NCI-H2196 (cell line): ENCODE results near the gene TANC1.
A peak's percentile ranks its signal among the peaks of the same experiment; 100 is the strongest.

Experiments used
- DNase-seq: peaks from one replicate; lab custom pipeline; 2025; ENCODE audit not compliant: unreplicated experiment; lab: John Stamatoyannopoulos, UW

TANC1 gene

DNA sequence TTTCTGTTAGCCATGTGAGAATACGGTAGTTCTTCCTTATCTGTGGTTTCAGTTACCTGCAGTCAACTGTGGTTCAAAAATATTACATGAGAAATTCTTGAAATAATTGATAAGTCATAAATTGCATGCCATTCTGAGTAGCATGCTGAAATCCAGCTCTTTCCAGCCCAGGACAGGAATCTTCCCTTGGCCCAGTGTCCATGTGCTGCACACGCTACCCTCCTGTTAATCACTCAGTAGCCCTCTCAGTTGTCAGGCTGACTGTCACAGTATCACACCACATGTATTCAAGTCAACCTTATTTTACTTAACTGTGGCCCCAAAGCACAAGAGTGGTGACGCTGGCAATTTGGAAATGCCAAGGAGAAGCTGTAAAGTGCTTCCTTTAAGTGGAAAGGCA, 141.1 kb downstream of the TANC1 start:
- no peak for DNase-seq

DNA sequence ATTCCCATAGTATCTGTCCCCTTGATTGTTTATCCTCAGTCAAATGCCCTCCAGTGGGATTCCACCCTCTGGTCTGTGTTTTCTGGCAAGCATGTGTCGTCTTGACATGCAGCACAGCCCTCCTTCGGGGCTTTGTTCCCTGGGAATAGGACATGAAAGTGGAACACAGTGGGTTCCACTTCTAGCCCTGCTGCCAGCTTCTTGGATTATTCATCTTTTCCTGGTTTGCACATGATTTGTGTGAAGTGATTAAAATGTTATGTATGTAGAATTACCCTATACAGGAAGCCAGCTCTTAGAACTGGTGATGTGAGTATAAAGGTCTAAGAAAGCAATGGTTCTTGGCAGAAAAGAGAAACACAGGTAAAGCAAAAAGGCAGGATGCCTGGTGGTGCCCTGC, 142.3 kb downstream of the TANC1 start:
- no peak for DNase-seq

DNA sequence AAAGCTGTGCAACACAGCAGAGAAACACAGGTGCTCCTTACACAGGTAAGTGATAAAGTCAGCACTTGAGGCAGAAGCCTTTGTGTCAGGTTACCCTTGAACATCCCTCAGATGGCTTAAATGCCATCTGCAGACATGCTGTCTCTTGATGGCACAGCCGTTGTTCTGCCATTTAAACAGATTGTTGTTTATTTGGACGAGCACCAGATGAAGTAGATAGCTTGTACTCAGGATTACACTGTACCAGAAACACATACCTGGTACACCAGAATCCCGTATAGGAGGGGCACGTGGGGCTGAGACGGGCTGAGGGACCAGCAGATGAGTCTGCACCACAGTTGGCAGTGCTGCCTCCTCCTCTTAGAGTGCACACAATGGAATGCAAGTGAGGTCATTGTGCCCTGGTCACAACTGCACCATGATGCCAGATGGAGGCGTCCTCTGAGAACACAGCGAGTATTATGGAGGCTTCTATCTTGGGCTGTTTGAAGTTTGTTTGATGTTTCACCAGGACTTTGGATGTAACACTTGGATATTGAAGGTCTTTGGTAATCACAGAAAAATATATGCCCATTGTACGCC, 143.0 kb downstream of the TANC1 start:
- DNase-seq, result peak; percentile 32

DNA sequence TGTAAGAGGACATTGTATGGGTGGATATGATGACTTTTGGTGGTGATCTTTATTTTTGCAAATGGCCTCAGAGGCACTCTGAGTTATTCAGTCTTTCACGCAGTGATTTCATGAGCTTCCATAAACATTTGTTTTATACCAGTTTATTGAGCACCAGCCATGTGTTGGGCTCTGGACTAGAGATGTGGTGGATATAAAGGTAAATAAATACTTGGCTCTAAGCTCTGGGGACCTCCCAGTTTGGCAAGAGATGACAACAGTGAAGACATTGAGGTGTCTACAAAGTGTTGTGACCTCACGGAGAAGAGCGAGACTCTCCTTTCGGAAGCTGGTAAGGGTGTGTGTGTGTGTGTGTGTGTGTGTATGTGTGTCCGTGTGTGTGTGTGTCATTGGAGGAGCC, 146.4 kb downstream of the TANC1 start:
- DNase-seq, result peak; percentile 16

DNA sequence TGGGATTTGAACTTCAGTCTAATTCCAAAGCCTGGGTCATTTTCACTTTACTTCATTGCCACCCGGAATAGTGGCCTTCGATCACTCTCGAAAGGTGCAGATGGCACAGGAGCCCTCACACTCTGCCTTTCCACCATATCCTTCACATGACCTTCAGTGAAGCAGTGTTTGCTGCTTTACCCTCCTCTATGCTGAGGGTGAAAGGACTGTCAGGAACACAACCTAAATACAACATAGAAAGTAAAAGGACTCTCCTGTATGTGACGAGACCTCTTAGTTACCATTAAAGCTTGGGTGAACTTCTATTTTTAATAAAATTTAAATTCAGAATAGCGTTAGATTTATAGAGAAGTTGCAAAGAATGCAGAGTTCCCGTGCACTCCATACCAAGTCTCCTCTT, 148.5 kb downstream of the TANC1 start:
- no peak for DNase-seq

DNA sequence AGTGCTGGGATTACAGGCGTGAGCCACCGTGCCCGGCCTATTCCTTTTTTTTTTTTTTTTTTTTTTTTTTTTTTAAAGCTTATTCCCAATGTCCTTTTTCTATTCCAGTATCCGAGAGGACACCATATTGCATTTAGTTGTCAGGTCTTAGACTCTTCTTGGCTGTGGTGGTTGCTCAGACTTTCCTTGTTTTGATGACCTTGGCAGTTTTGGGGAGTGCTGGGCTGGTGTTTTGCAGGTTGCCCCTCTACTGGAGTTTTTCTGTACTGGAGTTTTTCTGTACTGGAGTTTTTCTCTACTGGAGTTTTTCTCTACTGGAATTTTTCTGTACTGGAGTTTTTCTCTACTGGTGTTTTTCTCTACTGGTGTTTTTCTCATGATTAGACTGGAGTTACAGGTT, 149.2 kb downstream of the TANC1 start:
- DNase-seq, result no peak

DNA sequence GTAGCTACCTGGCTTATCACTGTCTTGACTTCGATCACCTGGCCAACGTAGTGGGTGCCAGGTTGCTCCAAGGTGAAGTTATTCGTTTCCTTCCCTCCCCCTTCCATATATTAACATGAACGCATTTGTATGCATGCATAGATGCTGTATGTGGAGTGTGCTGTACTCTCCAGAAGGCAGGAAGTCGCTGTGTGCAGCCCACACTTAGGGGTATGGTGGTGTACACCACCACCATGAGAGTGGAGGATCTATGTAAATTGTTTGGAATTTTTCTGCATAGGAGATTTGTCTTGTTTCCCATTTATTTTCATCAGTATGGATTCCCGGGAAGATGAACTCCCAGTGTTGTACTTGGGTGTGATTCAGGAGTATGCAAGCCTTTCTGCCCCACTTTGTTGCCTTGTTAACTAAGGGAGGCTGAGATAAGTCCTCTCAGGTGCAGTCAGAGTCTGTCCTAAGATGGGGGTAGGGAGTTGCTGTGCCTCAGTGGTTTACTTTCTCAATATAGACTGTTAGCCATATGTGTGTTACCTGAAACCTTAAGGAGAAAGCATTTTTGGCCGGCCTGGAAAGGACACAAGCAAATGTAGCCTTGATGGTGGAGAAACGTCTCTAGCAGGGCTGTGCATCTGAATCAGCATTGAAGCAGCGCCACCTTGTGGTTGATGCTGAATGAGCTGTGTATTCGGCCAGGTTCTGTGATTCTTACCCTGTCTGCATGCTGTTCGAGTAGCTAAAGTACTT, 149.8 kb downstream of the TANC1 start:
- peak; percentile 90 for DNase-seq

DNA sequence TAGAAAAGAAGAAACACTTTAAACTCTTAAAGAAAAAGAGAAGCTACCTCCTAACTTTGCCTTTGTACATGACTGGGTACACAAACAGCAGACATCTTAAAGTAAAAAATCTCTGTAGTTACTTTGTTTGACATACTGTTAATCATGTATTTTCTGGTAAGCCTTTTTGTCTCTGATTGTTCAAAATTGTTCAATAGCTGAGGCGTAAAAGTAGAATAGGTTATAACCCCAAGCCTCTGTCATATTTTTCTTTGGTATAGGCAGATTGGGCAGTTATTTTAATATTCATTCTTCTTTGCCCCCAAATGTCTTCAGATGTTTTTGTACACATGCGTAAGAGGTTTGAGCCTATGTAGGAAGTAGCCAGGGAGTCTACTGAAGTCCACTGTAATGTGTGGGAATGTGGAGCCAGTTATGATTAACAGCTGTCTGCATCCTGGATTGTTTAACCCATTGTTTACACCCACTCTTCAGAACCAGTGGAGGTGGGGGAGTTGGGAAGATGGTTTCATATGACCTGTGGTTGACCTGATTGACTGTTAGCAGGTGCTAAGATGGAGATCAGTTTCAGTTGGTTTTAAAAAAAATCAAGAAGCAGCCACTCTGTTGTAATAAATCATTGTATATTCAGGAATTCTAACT, 150.5 kb downstream of the TANC1 start:
- no peak for DNase-seq

DNA sequence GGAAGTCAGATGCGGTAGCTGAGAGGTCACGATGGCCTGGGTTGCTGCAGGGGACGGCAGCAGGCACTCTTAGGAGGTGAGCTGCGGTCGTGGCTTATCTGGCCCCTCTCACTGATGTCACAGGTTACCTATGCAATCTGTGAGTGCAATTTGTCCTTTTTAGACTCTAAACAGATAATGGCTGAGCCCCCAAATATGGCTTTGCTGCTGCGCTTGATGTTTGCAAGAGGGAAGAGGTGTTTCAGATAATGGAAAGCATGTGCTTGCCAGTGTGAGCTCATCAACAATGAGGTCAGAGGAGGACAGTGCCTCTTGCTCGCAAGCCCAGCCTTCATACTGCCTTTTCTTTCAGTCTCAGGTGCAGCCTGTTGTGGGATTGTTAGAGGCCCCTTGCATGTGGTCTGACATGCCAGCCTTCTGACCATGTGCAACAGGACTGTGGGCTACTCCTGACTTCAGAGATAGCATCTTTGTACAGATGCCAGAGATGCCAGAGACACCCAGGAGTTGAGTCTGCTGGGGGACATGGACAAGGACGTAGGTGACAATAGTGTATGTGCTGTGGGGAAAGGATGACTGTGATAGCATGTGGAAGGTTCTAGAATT, 151.3 kb downstream of the TANC1 start:
- no peak for DNase-seq

DNA sequence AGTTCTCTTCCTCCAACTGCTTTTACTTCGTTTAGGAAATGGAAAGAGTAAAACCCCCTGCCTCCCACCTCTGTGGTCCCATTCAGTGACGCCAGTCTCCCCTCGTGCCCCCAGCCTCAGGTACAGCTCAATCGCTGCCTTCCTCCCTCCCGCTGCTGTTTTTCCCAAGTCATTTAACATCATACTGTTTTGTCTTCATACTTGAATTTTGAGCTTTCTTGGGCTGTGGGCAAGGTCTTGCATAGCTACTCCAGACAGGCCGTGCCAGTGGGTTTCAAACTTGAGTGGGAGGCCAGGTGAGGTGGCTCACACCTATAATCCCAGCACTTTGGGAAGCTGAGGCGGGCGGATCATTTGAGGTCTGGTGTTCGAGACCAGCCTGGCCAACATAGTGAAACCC, 155.3 kb downstream of the TANC1 start:
- DNase-seq, result no peak

DNA sequence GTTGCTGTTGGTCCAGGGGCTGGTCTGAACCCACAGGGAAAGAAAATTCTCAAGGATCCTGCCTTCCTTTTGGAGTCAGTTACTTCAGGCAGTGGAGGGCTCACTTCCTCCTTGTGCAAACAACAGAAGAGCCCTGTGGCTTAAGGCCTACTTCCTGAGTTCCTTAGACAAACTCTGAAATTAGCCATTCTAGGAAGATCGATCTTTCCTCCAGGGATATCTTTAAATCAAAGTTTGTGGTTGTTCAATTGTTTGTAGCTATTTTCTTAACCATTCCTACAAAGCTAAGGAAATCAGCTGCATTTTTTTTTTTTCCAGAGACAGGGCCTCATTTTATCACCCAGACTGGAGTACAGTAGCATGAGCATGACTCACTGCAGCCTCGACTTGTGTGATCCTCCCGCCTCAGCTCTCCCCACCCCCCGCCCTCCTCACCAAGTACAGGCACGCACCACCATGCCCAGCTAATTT, 156.0 kb downstream of the TANC1 start:
- no peak for DNase-seq

DNA sequence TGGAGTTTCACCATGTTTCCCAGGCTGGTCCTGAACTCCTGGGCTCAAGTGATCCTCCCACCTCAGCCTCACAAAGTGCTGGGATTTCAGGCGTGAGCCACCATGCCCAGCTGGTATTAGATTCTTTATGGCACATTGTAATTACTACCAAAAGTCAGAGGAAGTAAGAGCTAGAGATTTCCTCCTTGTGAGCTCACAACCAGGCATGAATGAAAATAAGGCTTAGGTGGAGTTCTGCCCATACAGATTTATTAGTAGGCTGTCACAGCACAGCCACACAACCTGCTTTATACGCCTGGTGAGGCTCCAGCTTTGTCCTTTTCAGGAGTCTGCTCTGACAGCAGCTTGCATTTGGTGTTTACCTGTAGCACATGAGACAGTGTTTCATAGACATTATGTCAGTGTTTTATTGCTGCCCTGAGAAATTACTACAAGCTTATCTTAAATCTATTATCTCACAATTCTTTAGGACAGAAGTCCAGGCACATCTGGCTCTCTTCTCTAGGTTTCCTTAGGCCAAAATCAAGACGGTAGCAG, 156.6 kb downstream of the TANC1 start:
- DNase-seq, result no peak

DNA sequence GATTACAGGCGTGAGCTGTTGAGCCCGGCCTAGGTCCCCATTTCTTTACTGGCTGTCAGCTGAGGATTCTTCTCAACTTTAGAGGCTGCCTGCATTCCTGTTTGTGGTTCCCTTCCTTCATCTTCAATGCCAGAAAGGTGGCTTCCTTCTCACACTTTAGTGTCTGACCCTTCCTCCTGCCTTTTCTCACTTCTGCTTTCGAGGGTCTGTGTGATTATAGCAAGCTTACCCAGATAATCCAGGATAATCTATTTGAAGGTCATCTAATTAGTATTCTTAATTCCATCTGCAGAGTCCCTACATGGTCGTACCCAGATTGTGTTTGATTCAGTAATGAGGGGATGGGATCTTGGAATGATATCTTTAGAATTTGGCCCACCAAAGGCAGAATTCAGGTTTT, 157.4 kb downstream of the TANC1 start:
- DNase-seq, result no peak

DNA sequence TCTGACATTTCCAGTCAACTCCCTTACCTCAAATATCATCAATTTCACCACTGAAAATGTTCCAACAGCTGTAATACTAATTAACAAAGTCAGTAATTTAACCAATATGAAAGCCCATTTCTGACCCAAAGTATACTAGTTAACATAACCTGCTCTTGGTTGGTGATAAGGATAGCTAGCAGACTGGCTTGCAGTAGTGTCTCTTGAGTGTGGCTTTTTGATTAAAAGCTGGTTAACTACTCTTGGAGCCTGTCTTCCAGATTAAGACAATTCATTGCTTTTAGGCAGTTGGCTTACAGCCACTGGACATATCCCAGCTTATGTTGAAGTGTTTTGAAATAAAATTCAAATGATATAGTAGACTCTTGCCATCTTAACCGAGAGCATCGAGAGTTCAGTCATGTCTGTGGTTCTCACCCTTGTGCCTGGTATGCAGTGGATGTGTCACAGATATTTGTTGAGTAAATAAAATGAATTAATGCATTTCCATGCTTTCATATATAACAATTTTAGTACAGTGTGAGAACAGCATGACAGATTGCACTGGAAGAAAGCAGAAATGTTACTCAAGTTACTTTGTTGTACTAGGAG, 158.1 kb downstream of the TANC1 start:
- no peak for DNase-seq

DNA sequence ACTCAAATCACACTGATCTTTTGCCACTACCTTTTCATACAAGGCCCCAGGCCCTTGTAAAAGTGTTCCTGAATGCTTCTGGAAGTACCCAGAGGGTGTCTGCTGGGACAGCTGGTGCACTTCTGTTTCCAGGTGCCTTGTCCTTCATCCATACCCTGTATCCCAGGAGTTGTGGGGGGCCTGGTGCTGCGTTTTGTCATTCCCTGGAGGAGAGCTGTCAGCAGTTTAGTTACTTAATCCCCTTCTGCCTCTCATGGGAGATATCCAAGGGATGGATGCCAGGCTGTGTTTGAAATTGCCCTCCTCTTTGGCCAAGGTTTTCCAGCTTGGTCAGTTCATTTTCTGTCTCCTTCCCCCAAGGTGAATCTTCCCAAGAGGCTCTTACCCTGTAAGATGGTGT, 159.8 kb downstream of the TANC1 start:
- DNase-seq, result no peak

DNA sequence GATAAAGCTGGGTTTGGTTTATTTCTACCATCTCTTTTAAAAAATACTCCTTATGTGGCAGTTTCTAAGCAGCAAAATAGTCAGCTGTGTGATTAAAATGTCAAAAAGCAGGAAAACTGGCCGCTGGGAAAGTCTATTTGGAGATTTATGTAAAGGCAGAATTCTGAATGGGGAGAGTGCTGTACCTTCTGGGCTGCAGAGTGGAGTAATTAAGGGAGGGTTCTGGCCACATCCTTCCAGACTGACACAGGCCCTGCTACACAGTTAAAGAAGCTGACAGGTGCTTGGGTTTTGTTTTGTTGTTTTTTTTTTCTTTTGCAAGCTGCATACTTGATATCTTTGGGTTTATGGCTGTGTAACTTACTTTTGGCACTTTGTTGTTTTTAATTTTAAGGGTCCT, 160.8 kb downstream of the TANC1 start:
- DNase-seq, result no peak

DNA sequence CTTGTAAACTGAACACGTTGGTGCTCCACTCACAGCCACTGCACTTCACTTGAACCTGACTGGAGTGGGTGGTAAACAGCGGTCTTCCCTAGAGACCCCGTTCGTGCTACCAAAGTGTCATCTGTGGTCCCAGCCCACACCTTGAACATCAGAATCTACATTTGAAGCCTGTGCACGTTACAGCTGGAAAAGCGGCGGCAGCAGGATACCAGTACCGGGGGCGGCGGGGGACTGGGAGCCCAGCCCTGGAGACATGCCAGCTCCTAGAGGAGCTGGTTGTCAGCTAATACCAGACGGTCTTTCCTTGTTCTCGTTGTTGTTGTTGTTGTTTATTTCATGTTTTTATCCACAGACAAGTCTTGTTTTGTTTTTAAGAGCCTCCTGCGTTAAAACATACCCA, 161.4 kb downstream of the TANC1 start:
- no peak for DNase-seq

DNA sequence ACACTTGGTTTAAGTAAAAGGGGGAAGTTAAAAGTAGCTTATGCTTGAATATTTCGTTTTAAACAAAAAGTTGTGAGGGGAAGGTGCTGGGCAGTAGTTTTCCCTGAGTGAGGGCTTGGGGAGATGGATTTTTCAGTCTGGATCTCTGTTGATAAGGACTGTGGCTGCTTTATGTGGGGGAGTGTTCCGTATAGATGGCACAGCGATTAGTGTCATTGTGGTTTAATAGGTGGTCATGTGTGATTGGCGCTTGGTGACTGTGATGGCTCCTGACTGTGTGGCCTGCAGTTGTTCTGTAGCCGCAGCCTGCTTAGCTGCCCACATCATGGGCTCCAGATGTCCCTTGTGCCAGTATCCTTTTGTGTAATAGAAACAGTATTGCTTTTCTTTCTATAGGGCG, 161.9 kb downstream of the TANC1 start:
- no peak for DNase-seq

DNA sequence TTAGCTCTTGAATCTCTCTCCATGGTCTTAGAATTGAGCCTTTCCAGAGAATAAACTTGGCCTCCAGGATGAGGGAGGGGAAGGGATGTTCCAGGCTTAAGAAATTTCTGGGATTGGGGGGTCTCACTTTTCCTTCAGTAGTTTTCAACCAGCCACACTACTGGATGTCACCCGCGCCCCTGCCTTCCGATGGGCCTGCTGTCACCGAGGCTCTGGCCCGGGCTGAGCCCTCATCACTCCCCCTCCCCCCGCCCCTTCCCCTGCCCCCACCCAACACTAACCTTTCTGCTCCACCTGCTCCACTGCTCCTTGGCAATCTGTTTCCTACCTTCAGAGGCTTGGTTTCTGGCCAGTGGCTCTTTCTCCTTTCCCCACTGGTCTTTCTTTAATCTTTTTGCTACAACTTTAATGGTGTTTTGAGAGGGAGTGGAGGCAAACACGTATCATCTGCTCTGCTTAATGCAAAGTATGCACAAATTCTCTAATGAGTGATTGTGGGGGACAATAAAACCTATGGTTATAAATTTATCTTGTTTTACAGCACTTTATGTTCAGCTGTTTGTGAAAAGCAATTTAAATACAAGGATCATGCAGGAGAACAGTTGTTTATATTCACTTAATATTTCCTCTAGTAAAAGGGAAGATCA, 162.9 kb downstream of the TANC1 start:
- no peak for DNase-seq

DNA sequence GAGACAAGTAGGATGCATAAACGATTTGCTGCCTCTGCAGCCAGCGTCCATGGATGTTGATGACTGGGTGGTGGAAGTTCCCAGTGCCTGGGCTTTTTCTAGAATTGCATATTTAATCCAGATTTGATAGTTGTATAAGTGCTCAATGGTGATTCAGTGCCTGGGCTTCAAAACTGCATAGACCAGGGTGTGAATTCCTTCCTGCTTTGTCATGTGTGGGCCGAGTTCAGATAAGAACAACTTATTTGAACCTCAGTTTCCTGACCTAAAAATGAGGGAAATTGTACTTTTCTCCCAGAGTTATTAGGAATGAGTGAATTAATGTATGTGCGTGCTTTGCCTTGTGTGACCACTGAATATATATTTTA, 163.5 kb downstream of the TANC1 start:
- DNase-seq, result no peak

DNA sequence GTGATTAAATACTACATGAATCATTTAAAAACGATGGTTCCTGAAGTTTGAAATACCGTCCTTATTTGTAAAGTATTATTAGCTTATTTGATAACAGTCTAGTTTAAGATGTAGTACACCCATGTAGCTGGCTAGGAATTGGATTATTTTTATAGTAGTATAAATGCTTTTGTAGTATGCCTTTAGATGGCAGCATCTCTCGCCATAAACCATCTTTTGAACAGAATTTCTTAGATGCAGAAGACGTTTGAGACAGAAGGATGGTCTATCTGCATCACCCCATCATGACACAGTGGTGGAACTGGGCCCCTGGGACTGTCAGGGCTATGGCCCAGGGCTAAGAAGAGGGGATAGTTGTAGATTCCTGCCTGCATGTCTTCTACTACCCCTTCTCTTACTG, 165.4 kb downstream of the TANC1 start:
- DNase-seq, result no peak
